A549 (cell line): Measurements from ENCODE around the gene TPST1. TPM values are rescaled to one million over a fixed set of nuclear protein-coding genes. Genes with fewer than 3 reads are reported as not detected.

ENCODE experiments used
- ATAC-seq, 2 experiments: fragments of 200-7000 bp in 1 of 2; fragments of >200 bp in 1 of 2; cut with Nextera tagmentation in 1 of 2; cut with Tn5 transposase in 1 of 2; 3 replicates each; pipeline versions ENCODE4 v1.8.0 to v1.9.1; 2018 to 2020; ENCODE audit warnings: mild to moderate bottlenecking in 1 of 2, moderate library complexity in 1 of 2
- CTCF ChIA-PET: fragments of 300-600 bp; sonication (Branson Sonifier 250); formaldehyde crosslinking; extraction: SDS; loops from one replicate; lab custom pipeline; 2021; ENCODE audit warnings: antibody characterized with exemption, inconsistent platforms; lab: Yijun Ruan, JAX
- POLR2A ChIA-PET: fragments of 350-600 bp; formaldehyde crosslinking; extraction: SDS; loops from one replicate; lab custom pipeline; 2021; ENCODE audit warnings: antibody characterized with exemption, inconsistent platforms; lab: Yijun Ruan, JAX
- DNase-seq, 2 experiments: peaks; one replicate each; pipeline versions ENCODE4 v3.0.0 to v3.0.0-alpha.2; 2011 to 2016; ENCODE audit warnings: low read depth in 1 of 2, low spot score in 1 of 2
- FAIRE-seq: peaks from 2 replicates; lab custom pipeline; 2011; peaks lifted over from hg19 to GRCh38; lab: Jason Lieb, UNC
- H3K27ac ChIP-seq, 2 experiments: fragments of >200 bp; sonication (Bioruptor Twin); formaldehyde crosslinking; 3 replicates each; pipeline ENCODE4 v1.5.1; 2016 to 2017
- H3K4me1 ChIP-seq: fragments of >200 bp; sonication (Bioruptor Twin); formaldehyde crosslinking; 3 replicates; pipeline ENCODE4 v1.6.1; 2016
- H3K4me2 ChIP-seq: fragments of >200 bp; sonication (Bioruptor Twin); formaldehyde crosslinking; 3 replicates; pipeline ENCODE4 v1.6.1; 2016
- H3K4me3 ChIP-seq: fragments of >200 bp; sonication (Bioruptor Twin); formaldehyde crosslinking; 3 replicates; pipeline ENCODE4 v1.5.1; 2016
- H3K9me3 ChIP-seq: fragments of >200 bp; sonication (Bioruptor Twin); formaldehyde crosslinking; 3 replicates; pipeline ENCODE4 v1.6.1; 2016
- CEBPB ChIP-seq, 2 experiments: fragments of >200 bp in 1 of 2; sonication (Bioruptor Twin) in 1 of 2; formaldehyde crosslinking in 1 of 2; IDR thresholded peaks; 2 replicates each; pipeline ENCODE4 v1.6.1; 2012 to 2016
- EHMT2 ChIP-seq: fragments of 200-600 bp; sonication (generic); IDR thresholded peaks from 2 replicates; pipeline ENCODE4 v1.6.1; 2016; ENCODE audit warnings: antibody characterized with exemption, low read depth, mild to moderate bottlenecking, moderate library complexity
- EP300 ChIP-seq, 2 experiments: fragments of >200 bp; sonication (Bioruptor Twin); formaldehyde crosslinking; IDR thresholded peaks; 2 replicates in 1 of 2; 3 replicates in 1 of 2; pipeline ENCODE4 v1.6.1; 2016 to 2017
- FOSL2 ChIP-seq, 2 experiments: fragments of 450-650 bp in 1 of 2; fragments of >200 bp in 1 of 2; sonication (Bioruptor Twin) in 1 of 2; formaldehyde crosslinking; IDR thresholded peaks; 2 replicates each; pipeline versions ENCODE4 v1.5.0 to v1.6.1; 2016 to 2020; ENCODE audit warnings: mild to moderate bottlenecking in 1 of 2, moderate library complexity in 1 of 2
- FOXS1 ChIP-seq: fragments of 250-450 bp; sonication (Bioruptor Pico); IDR thresholded peaks from 2 replicates; pipeline ENCODE4 v1.5.0; 2020; ENCODE audit warnings: mild to moderate bottlenecking, moderate library complexity
- HEYL ChIP-seq: fragments of 250-450 bp; sonication (Bioruptor Pico); IDR thresholded peaks from 2 replicates; pipeline ENCODE4 v1.8.0; 2021; ENCODE audit warnings: mild to moderate bottlenecking, moderate library complexity
- HOXB13 ChIP-seq: fragments of 250-450 bp; sonication (Bioruptor Pico); IDR thresholded peaks from 2 replicates; pipeline ENCODE4 v1.5.0; 2020; ENCODE audit warnings: low read depth, mild to moderate bottlenecking, moderate library complexity
- HOXB5 ChIP-seq: fragments of 250-450 bp; sonication (Bioruptor Pico); IDR thresholded peaks from 2 replicates; pipeline ENCODE4 v1.5.0; 2020; ENCODE audit warnings: mild to moderate bottlenecking, moderate library complexity
- JUN ChIP-seq, 2 experiments: fragments of >200 bp; sonication (Bioruptor Twin); formaldehyde crosslinking; IDR thresholded peaks; 2 replicates in 1 of 2; 3 replicates in 1 of 2; pipeline ENCODE4 v1.6.1; 2016 to 2017
- KDM1A ChIP-seq: fragments of 200-600 bp; sonication (generic); IDR thresholded peaks from 2 replicates; pipeline ENCODE4 v1.6.1; 2016; ENCODE audit warnings: low read depth, mild to moderate bottlenecking
- MAFK ChIP-seq: fragments of 450-650 bp; IDR thresholded peaks from 2 replicates; pipeline ENCODE4 v1.6.1; 2014; ENCODE audit not compliant: partially characterized antibody
- MAZ ChIP-seq: fragments of 150-350 bp; IDR thresholded peaks from 2 replicates; pipeline ENCODE4 v1.6.1; 2014; ENCODE audit warnings: antibody characterized with exemption, low read depth, low read length, borderline replicate concordance
- MYC ChIP-seq: IDR thresholded peaks from 2 replicates; pipeline ENCODE4 v1.6.1; 2012; ENCODE audit warnings: mild to moderate bottlenecking, inconsistent platforms, low read length, improper control_type of control experiment, borderline replicate concordance
- NPAS2 ChIP-seq: fragments of 250-450 bp; sonication (Bioruptor Pico); IDR thresholded peaks from 2 replicates; pipeline ENCODE4 v1.8.0; 2022; ENCODE audit warnings: mild to moderate bottlenecking, moderate library complexity, borderline replicate concordance
- POLR2A ChIP-seq: IDR thresholded peaks from 2 replicates; pipeline ENCODE4 v1.6.1; 2012; ENCODE audit warnings: mild to moderate bottlenecking, low read length
- POLR2AphosphoS2 ChIP-seq: conservative IDR thresholded peaks from 2 replicates; pipeline ENCODE4 v1.6.1; 2012; ENCODE audit warnings: low read length, improper control_type of control experiment, inconsistent platforms
- TFCP2L1 ChIP-seq: fragments of 250-450 bp; sonication (Bioruptor Pico); IDR thresholded peaks from 2 replicates; pipeline ENCODE4 v1.5.0; 2021; ENCODE audit warnings: mild to moderate bottlenecking
- USF2 ChIP-seq: fragments of 450-650 bp; IDR thresholded peaks from 2 replicates; pipeline ENCODE4 v1.6.1; 2014; ENCODE audit warnings: antibody characterized with exemption
- ZC3H11A ChIP-seq: fragments of 450-650 bp; IDR thresholded peaks from 2 replicates; pipeline ENCODE4 v1.6.1; 2014; ENCODE audit warnings: antibody characterized with exemption, mild to moderate bottlenecking
- ZNF302 ChIP-seq: fragments of 250-450 bp; sonication (Bioruptor Pico); IDR thresholded peaks from 2 replicates; pipeline ENCODE4 v1.9.0; 2021; ENCODE audit warnings: inconsistent platforms, mild to moderate bottlenecking, moderate library complexity
- WGBS: methylation state at CpG from one replicate; pipeline ENCODE4 v1.1.6; 2017; ENCODE audit errors: missing lambda C conversion rate; 5-methylcytosine and 5-hydroxymethylcytosine counted together
- polyA plus RNA-seq, 4 experiments: library from polyadenylated mRNA; depleted of rRNA in 3 of 4; stranded (reverse); fragments of >200 nt; fragmentation: RNase III in 1 of 4; extraction: RNeasy Plus Mini Kit Qiagen cat#74134 plus additional on column Dnase treatment in 1 of 4; gene quantifications; 2 replicates in 3 of 4; 3 replicates in 1 of 4; pipeline ENCODE4 v1.2.3, GENCODE V29; 2011 to 2017
- TF ChIP-seq, protein P1 (sequence below): IDR thresholded peaks from 2 replicates; pipeline ENCODE4 v1.6.1; 2012

Gene TPST1
- polyA plus RNA-seq, 2 of the 4 experiments (the other 2 are of a cell fraction) = 14.6 to 20.4 TPM

- CTCF ChIA-PET = interaction anchor here (1.1 to 1.4 kb wide), 2 partner anchors 10 to 17 kb away, joined by 3 to 4 read pairs; no protein-coding TSS in a partner anchor
- no peak for FAIRE-seq
Measured at GRCh38 chr7:66164356-66164755, 40.8 kb upstream of the TPST1 start.

GRCh38 chr7:66167773-66168387 is 37.3 kb upstream of the TPST1 start:
- CTCF ChIA-PET = no interaction called here
- POLR2A ChIA-PET = no interaction called here
- peak in 1 of 2 experiments; percentile 65 for DNase-seq
- TF ChIP-seq TFCP2L1 (CRISPR knock-in tag) = no peak
- TF ChIP-seq FOXS1 (CRISPR knock-in tag) = peak; percentile 66; the same call in 1 of the 2 replicates
- no peak for TF ChIP-seq FOSL2 (IDR thresholded peaks at IDR 0.05)
- TF ChIP-seq FOSL2 (CRISPR knock-in tag; IDR thresholded peaks at IDR 0.05) = 0 out of 2 replicates have a peak, but pooled peaks have one; percentile 7
- peak overlapping the region; percentile 25 for H3K4me2 ChIP-seq
- peaks cover 22% of the 10 kb centered on the region for H3K4me1 ChIP-seq
- H3K9me3 ChIP-seq = no peaks in the 10 kb centered on the region
- 0 out of 6 replicates have a peak overlapping the region, but pooled peaks of 1 of the 2 experiments have one; percentile 5 for H3K27ac ChIP-seq
- WGBS = 52% methylated on average over 7 of the region's 7 CpGs
- no peak overlapping the region for H3K4me3 ChIP-seq
- ATAC-seq = peak; percentile 52 to 67; a peak in 4 of 6 replicates
- FAIRE-seq = no peak

More at GRCh38 chr7:66164356-66164755, 40.8 kb upstream of the TPST1 start:
- Histone ChIP-seq H3K4me1 (peaks cover 10% of the 10 kb centered on the region), H3K9me3 (no peaks in the 10 kb centered on the region), H3K4me3 (no peak overlapping the region), H3K27ac (no peak overlapping the region), H3K4me2 (no peak overlapping the region)
- POLR2A ChIA-PET = no interaction called here
- DNase-seq = no peak
- 86% methylated on average over 7 of the region's 7 CpGs for WGBS
- TF ChIP-seq EP300 (IDR thresholded peaks at IDR 0.05) = no peak
- ATAC-seq = 0 out of 6 replicates have a peak, but pooled peaks of 1 of the 2 experiments have one; percentile 44

- CTCF ChIA-PET = interaction anchor here (1.2 to 1.6 kb wide), 2 partner anchors 9 to 24 kb away, joined by 3 read pairs; no protein-coding TSS in a partner anchor
- POLR2A ChIA-PET = no interaction called here
- H3K4me2 ChIP-seq = no peak overlapping the region
- H3K4me1 ChIP-seq = peaks cover 22% of the 10 kb centered on the region
- H3K27ac ChIP-seq = no peak overlapping the region
- H3K9me3 ChIP-seq = no peaks in the 10 kb centered on the region
- DNase-seq = no peak
- FAIRE-seq = no peak
- TF ChIP-seq CEBPB (IDR thresholded peaks at IDR 0.05) (no peak), HEYL (CRISPR knock-in tag) (no peak), HOXB13 (CRISPR knock-in tag) (no peak), EP300 (IDR thresholded peaks at IDR 0.05) (no peak), KDM1A (no peak), POLR2AphosphoS2 (no peak), POLR2A (no peak), JUN (IDR thresholded peaks at IDR 0.05) (no peak), NPAS2 (no peak), HOXB5 (CRISPR knock-in tag) (no peak), USF2 (no peak), ZNF302 (CRISPR knock-in tag) (no peak), MYC (no peak), EHMT2 (no peak), TFCP2L1 (CRISPR knock-in tag) (no peak), ZC3H11A (no peak), MAZ (no peak), MAFK (no peak)
- TF ChIP-seq, protein P1, sequence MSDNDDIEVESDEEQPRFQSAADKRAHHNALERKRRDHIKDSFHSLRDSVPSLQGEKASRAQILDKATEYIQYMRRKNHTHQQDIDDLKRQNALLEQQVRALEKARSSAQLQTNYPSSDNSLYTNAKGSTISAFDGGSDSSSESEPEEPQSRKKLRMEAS = no peak
- no peak overlapping the region for H3K4me3 ChIP-seq
- ATAC-seq = no peak; a peak in 1 of 6 replicates
- 96% methylated on average over 2 of the region's 2 CpGs for WGBS
Measured at GRCh38 chr7:66169616-66170015, 35.5 kb upstream of the TPST1 start.
